ENCODE data around the gene CENPB.

GRCh38 chr20:3768342-3769130 is 18.0 kb downstream of the CENPB start:
- no peak for TF ChIP-seq EZH2phosphoT487 (IDR thresholded peaks at IDR 0.05; ENCODE audit: insufficient read depth, low read depth)
- no peak for TF ChIP-seq EZH2 (IDR thresholded peaks at IDR 0.05; ENCODE audit: insufficient read depth, poor library complexity, severe bottlenecking)

Measured in GM23248 (cell line).